ENCODE results near the gene TMEM178A. TPM values are rescaled to one million over a fixed set of nuclear protein-coding genes. Genes with fewer than 3 reads are reported as not detected.

The TMEM178A gene
- total RNA-seq, 1 experiment from 2014 or later: 0.86 TPM

DNA sequence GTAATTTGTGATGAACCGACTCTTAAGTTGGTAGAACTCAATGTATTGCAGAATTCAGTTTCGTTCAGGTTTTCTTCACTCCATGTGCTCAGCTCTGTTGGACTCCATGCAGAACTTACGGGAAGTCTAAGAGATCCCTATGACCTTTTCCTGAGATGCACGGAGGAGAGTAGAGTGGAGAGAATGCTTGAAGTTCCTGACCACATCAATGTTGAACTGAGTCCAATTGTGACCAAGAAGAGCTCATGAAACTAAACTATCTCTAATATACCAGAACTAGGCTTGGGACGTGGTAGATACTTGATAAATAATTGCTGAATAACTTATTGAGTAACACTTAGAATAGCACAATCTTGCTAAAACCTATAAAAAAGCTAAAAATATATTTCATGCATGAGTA lies 47.2 kb downstream of the TMEM178A start:
- CTCF ChIA-PET: interaction anchor here (3.0 kb wide), 1 partner anchor 17 kb away, joined by 10 read pairs; no protein-coding TSS in a partner anchor
- POLR2A ChIA-PET: no interaction called here
- no peak overlapping the region for H3K4me3 Mint-ChIP-seq (ENCODE audit: unreplicated experiment)
- H3K36me3 Mint-ChIP-seq (ENCODE audit: insufficient read depth, unreplicated experiment): no peaks in the 10 kb centered on the region
- H3K4me1 Mint-ChIP-seq (ENCODE audit: insufficient read depth, unreplicated experiment): no peaks in the 10 kb centered on the region
- TF ChIP-seq, protein P1, sequence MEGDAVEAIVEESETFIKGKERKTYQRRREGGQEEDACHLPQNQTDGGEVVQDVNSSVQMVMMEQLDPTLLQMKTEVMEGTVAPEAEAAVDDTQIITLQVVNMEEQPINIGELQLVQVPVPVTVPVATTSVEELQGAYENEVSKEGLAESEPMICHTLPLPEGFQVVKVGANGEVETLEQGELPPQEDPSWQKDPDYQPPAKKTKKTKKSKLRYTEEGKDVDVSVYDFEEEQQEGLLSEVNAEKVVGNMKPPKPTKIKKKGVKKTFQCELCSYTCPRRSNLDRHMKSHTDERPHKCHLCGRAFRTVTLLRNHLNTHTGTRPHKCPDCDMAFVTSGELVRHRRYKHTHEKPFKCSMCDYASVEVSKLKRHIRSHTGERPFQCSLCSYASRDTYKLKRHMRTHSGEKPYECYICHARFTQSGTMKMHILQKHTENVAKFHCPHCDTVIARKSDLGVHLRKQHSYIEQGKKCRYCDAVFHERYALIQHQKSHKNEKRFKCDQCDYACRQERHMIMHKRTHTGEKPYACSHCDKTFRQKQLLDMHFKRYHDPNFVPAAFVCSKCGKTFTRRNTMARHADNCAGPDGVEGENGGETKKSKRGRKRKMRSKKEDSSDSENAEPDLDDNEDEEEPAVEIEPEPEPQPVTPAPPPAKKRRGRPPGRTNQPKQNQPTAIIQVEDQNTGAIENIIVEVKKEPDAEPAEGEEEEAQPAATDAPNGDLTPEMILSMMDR (IDR thresholded peaks at IDR 0.05; ENCODE audit: unreplicated experiment): no peak
- no TSS peak for BruUV-seq (replicated peaks)
- H3K27me3 Mint-ChIP-seq (ENCODE audit: insufficient read depth, unreplicated experiment): no peaks in the 10 kb centered on the region
- H3K27ac Mint-ChIP-seq (ENCODE audit: low read depth, unreplicated experiment): no peak overlapping the region
- intact Hi-C loops (cut with micrococcal nuclease): no loop called here
- H3K9me3 Mint-ChIP-seq (ENCODE audit: unreplicated experiment): no peaks in the 10 kb centered on the region
- no peak for DNase-seq (ENCODE audit: unreplicated experiment)

DNA sequence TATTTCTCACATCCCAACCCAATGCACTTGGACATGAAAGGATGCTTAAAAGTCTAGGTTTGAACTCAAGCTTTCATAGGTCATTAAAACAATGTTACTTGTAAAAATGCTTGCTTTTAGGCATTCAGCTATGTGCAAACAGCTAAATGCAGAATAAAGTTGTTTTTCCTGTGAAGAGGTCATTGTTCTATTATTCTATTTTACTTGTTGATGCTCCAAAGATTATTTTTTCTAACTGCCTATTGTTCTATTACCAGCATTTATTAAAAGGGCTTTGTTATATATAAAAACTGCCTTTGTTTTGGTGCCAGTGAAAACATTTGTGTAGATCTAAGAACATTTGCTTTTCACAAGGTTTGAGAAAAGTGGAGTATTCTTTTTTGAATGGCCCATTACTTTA lies 49.4 kb downstream of the TMEM178A start:
- ChIA-PET POLR2A (no interaction called here), CTCF (interaction anchor here (1.0 to 3.0 kb wide), 5 partner anchors 12 to 18 kb away, joined by 3 to 10 read pairs (median 5); no protein-coding TSS in a partner anchor)
- no peaks in the 10 kb centered on the region for H3K9me3 Mint-ChIP-seq (ENCODE audit: unreplicated experiment)
- TF ChIP-seq, protein P1 (IDR thresholded peaks at IDR 0.05; ENCODE audit: unreplicated experiment): no peak
- no peaks in the 10 kb centered on the region for H3K4me1 Mint-ChIP-seq (ENCODE audit: insufficient read depth, unreplicated experiment)
- no peaks in the 10 kb centered on the region for H3K27me3 Mint-ChIP-seq (ENCODE audit: insufficient read depth, unreplicated experiment)
- no peaks in the 10 kb centered on the region for H3K36me3 Mint-ChIP-seq (ENCODE audit: insufficient read depth, unreplicated experiment)
- DNase-seq (ENCODE audit: unreplicated experiment): no peak
- no peak overlapping the region for H3K27ac Mint-ChIP-seq (ENCODE audit: low read depth, unreplicated experiment)
- BruUV-seq (replicated peaks): no TSS peak
- no peak overlapping the region for H3K4me3 Mint-ChIP-seq (ENCODE audit: unreplicated experiment)
- intact Hi-C loops (cut with micrococcal nuclease): no loop called here

DNA sequence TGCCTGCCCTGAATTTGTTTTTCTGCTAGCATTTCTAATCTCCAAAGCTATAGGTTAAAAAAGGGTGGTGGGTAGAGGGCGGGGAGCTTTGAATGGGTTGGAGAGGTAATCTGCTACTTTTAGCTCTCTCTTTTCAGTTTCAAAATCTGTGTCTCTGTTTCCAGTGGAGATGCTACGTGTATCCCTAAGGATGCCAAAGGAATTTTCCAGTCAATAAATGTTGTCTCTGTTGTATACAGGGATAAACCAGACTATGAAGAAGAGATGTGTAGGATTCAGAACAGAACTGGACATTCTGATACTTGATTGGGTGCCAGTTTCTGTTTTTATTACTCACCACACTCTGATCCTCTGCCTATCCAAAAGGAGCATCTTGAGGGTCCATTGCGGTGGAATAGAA lies 50.1 kb downstream of the TMEM178A start:
- no peak for DNase-seq (ENCODE audit: unreplicated experiment)
- intact Hi-C loops (cut with micrococcal nuclease): no loop called here
- no peak overlapping the region for H3K4me3 Mint-ChIP-seq (ENCODE audit: unreplicated experiment)
- TF ChIP-seq, protein P1 (IDR thresholded peaks at IDR 0.05; ENCODE audit: unreplicated experiment): no peak
- POLR2A ChIA-PET: no interaction called here
- H3K27me3 Mint-ChIP-seq (ENCODE audit: insufficient read depth, unreplicated experiment): no peaks in the 10 kb centered on the region
- H3K4me1 Mint-ChIP-seq (ENCODE audit: insufficient read depth, unreplicated experiment): no peaks in the 10 kb centered on the region
- no TSS peak for BruUV-seq (replicated peaks)
- H3K9me3 Mint-ChIP-seq (ENCODE audit: unreplicated experiment): no peaks in the 10 kb centered on the region
- H3K27ac Mint-ChIP-seq (ENCODE audit: low read depth, unreplicated experiment): no peak overlapping the region
- CTCF ChIA-PET: interaction anchor here (1.0 to 2.5 kb wide), 2 partner anchors 11 to 19 kb away, joined by 5 to 6 read pairs; no protein-coding TSS in a partner anchor
- no peaks in the 10 kb centered on the region for H3K36me3 Mint-ChIP-seq (ENCODE audit: insufficient read depth, unreplicated experiment)

DNA sequence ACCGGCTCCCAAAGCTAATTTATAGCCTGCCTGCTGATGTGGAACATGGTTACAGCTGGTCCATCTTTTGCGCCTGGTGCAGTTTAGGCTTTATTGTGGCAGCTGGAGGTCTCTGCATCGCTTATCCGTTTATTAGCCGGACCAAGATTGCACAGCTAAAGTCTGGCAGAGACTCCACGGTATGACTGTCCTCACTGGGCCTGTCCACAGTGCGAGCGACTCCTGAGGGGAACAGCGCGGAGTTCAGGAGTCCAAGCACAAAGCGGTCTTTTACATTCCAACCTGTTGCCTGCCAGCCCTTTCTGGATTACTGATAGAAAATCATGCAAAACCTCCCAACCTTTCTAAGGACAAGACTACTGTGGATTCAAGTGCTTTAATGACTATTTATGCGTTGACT lies 51.4 kb downstream of the TMEM178A start:
- DNase-seq (ENCODE audit: unreplicated experiment): no peak
- POLR2A ChIA-PET: no interaction called here
- Mint-ChIP-seq H3K27me3 (ENCODE audit: insufficient read depth, unreplicated experiment) (no peaks in the 10 kb centered on the region), H3K36me3 (ENCODE audit: insufficient read depth, unreplicated experiment) (no peaks in the 10 kb centered on the region), H3K4me1 (ENCODE audit: insufficient read depth, unreplicated experiment) (no peaks in the 10 kb centered on the region), H3K4me3 (ENCODE audit: unreplicated experiment) (no peak overlapping the region), H3K9me3 (ENCODE audit: unreplicated experiment) (no peaks in the 10 kb centered on the region), H3K27ac (ENCODE audit: low read depth, unreplicated experiment) (no peak overlapping the region)
- TF ChIP-seq, protein P1 (IDR thresholded peaks at IDR 0.05; ENCODE audit: unreplicated experiment): no peak
- intact Hi-C loops (cut with micrococcal nuclease): no loop called here
- no TSS peak for BruUV-seq (replicated peaks)
- CTCF ChIA-PET: interaction anchor here (1.2 kb wide), 1 partner anchor 124 kb away, joined by 4 read pairs; no protein-coding TSS in a partner anchor
